GM21526 (cell line): ENCODE results near the gene EED.
"Not testable (repeated sequence)": the region's sequence is repeated elsewhere in the genome, so short reads cannot be mapped to it uniquely, and the experiment has no call there.

Experiments used
- ATAC-seq: cut with Tn5 transposase; IDR thresholded peaks from one replicate; pipeline ENCODE4 v1.9.1; 2021; ENCODE audit warnings: moderate library complexity; ENCODE audit not compliant: unreplicated experiment, low FRiP score

EED gene

DNA sequence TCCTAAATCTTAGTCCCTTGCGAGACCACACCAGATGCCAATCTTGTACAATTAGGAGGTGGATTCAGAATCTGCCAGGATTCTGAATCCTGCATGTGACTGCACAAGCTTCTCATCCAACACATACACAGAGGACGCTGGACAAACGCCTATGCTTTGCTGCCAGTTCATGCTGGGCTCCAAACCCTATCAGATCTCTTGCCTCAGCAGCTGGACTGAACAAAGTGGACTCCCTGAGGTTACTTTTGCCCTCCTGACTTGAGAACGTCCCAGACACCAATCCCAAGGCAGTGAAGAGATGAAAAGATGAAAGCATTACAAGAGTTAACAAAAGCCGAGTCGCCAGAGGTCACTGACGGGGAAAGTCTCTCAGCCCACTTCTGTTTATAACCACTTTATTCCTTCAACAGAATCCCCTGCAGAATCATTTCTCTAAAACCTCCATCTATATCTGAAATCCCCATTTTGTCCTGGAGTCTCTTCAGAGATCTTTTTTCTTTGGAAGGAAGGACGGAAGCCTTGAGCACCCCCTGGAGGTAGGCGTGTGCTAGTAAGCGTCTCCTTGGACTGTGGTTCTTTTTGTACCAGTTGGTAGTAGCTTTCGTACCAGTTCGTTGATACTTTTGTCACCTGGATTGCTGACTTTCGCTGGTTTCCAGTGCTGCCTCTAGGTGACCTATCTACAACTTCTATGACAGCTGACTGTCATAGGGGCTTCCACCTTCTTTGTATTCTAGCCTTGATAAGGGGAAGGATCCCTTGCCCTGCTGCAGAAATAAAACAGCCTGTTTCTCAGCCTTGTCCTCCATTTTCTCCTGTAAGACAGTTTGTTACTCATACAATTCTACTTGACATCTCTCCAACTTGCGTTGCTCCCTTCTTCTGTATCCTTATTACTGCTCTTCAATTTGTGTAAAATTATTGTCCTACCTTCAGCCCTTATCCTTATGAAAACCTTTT lies 26.1 kb upstream of the EED start:
- peak; percentile 44 for ATAC-seq

DNA sequence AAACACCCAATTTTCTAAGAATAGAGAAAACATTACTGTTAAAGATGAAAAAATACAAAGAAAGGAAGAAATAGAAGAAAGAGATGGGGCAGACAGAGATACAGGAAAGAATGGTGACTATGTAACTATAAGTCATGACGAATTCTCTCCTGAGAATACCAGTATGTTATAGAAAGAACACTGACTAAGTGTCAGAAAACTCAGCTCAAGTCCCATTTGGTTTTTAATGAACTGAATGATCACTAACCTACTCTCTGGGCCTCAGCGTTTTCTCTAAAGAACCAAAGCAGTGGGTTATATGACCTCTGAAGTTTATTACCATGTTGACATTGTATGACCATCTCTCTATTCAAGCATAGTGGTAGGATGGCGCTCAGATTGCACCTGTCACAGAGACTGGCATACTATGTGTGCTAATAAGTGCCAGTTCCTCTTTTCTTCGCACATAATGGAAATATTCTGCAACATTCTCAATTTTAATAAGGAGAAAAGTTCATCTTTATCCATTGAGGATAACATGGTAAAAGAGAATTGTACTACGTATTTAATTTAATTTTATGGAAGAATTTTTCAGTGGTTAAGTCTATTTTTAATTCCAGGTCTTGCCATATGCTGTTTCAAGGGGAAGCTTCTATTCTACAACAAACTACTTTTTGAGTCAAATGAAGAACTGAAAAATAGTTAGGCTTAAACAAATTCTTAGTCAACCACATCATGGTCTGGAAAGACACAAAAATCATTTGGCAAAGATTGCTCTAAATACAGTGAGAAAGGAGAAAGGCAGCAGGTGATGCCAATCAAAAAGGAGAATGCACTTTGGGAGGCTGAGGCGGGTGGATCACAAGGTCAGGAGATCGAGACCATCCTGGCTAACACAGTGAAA lies 25.0 kb upstream of the EED start:
- ATAC-seq, result peak; percentile 69

DNA sequence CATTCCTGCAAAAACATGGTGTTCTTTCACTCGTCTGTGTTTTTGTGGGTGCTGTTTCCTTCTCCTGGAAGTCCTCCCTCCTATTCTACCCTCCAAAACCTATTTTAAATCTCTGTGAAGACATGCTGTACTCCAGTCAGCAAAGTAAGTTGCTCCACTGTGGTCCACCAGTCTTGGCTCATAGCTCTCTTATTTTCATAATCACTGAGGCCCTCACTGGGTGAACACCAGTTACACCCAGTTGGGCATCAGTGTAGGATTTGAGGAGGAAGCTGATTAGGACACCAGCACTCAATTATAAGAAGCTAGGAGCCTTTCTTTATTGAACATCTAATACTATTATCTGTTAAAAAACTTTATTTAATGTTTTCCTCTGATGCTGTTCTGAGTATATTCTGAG lies 23.9 kb upstream of the EED start:
- ATAC-seq, result no peak

DNA sequence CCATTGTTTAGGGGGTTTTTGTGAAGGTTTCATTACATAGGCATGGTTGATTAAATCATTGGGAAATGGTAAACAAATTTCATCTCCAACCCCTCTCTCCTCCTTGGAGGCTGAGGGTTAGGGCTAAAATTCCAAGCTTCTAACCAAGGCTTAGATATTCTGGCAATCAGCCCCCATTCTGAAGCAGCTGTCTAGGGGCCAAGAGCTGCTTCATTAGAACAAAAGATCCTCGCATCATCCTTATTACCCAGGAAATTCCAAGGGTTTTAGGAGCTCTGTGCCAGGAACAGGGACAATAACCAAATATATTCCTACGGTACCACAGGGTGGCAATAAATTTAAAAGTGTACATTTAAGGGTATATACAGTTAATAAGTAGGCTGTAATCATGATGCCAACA lies 22.5 kb upstream of the EED start:
- no peak for ATAC-seq

DNA sequence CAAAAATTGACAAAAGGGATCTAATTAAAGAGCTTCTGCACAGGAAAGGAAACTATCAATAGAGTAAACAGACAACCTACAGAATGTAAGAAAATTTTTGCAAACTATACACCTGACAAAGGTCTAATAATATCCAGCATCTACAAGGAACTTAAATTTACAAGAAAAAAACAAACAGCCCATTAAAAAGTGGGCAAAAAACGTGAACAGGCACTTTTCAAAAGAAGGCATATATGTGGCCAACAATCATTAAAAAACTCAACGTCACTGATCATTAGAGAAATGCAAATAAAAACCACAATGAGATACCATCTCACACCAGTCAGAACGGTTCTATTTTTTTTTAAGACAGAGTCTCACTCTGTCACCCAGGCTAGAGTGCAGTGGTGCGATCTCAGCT lies 20.0 kb upstream of the EED start:
- ATAC-seq, result not testable (repeated sequence)

DNA sequence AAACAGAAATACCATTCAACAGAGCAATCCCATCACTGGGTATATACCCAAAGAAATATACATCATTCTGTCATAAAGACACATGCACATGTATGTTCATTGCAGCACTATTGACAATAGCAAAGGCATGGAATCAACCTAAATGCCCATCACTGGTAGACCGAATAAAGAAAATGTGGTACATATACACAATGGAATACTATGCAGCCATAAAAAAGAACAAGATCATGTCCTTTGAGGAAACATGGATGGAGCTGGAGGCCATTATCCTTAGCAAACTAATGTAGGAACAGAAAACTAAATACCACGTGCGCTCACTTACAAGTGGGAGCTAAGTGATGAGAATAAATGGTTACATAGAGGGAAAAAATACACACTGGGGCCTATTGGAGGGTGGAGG lies 19.2 kb upstream of the EED start:
- not testable (repeated sequence) for ATAC-seq

DNA sequence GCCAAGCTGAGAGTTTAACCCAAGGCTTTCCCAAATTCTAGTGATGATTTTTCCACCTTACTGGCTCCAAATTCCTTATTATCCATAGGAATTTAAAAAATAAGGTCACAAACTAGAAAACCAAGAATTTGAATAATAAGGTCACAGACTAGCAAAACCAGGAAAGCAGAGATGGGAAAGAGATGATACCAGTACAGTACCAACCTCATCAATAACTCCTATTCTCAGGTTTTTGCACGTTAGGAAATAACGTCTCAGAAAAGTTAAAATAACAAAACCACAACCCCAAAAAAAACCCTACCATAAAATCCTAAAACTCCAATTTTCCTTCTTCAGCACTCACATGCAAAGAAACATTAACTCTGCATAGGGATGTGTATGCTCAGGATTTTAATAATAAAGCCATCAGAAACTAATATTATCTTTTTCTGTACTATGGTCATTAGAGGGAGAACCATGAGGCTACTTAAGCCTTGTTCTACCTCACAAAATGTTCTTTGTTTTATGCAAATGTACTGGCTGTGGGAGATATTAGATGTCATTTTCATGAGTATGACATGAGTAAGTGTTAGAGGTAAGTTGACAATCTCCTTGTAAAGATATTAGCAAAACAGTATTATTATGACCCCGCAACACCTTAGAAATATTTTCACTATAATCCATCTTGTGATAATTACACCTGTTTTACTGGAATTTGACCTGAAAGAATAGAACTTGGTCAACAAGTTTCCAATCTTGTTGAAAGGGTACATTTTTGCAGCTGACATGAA lies 16.1 kb upstream of the EED start:
- ATAC-seq, result no peak

DNA sequence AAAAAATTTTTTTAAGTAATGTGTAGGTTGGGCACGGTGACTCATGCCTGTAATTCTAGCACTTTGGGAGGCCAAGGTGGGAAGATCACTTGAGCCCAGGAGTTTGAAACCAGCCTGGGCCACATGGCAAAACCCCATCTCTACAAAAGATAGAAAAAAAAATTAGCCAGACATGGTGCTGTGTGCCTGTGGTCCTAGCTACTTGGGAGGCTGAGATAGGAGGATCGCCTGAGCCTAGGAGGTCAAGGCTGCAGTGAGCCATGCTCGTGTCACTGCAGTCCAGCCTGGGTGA lies 15.6 kb upstream of the EED start:
- ATAC-seq, result not testable (repeated sequence)

DNA sequence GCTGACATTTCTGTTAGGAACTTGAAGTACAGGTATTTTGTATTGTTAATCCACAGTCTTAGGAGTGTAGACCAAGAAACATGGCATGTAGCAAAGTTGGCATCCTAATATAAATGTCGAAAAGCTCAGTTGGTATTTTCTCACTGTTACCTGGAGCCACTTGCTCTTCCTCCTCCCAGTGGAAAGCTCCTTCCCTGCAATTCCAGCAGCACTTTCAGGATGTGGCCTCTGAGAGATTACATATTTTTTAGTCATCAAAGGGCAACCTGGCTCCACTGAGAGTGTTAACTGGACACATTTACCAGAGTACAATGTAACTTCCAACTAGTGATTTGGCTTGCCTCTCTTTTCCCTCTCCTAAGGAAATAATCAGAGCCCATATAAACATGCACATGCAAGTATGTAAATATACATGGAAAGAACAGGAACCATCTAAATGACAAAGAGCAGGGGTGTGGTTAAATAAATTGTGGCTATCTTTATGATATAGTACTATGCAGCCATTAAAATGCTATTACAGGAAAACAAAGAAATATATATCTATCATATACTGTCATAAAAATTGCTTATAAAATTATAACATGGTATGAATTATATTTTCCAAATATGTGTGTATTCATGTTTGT lies 14.3 kb upstream of the EED start:
- ATAC-seq, result no peak

DNA sequence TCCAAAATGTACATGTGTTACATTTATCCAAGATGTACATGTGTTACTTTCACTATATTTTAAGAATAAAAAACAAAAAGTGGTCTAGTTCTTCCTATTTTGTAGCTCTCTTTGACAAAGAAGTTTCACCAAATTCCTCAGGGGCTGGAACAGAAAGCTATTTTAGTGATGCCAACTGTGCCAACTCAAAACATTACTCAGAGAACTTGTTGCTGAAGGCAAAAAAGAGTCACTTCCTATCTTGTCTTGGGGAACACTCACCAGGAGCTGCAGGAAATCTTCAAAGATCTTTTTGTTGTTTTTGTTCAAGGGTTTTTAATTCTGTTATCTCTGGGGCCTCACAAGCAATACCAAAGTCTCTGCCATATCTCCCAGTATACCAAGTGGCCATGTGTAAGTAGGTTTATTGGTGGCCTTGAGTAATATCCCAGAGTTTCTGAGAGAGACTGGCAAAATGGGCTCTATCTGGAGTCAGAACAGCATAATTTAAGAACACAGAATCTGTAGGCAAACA lies 13.6 kb upstream of the EED start:
- ATAC-seq, result no peak

DNA sequence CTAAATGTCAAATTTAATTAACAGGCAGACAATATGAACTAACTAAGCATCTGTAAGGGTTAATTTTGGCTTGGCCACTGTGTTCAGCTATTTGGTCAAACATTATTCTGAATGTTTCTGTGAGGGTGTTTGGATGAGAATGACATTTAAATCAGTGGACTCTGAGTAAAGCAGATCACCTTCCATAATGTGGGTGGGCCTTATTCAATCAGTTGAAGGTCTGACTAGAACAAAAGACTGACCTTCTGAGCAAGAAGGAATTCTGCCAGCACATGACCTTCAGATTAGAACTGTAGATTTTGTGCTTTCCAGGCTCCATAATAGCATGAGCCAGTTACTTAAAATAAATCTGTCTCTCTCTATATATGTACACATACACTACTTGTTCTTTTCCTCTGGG lies 12.0 kb upstream of the EED start:
- no peak for ATAC-seq

DNA sequence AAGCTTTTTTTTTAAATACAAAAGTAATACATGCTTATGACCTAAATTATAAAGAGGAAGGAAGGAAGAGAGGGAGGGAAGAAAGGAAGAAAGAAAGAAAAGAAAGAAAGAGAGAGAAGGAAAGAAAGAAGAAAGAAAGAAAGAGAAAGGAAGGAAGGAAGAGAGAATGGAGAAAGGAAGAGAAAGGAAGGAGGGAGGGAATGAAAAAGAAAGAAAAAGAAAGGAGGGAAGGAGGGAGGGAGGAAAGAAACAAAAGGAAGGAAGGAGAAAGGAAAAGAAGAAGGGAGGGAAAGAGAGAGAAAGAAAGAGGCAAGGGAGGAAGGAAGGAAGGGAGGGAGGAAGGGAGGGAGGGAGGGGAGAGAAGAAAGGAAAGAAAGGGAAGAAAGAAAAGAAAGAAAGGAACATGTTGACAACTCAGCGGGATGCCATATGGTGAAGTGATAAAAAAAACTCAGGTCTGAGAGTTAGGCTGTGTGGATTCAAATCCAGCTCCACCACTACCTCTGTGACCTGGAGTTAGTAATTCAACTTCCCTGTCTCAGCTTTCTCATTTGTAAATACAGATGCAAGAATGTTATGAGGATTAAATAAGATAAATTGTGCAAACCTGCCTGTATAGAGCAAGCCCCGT lies 9.6 kb upstream of the EED start:
- ATAC-seq, result no peak

DNA sequence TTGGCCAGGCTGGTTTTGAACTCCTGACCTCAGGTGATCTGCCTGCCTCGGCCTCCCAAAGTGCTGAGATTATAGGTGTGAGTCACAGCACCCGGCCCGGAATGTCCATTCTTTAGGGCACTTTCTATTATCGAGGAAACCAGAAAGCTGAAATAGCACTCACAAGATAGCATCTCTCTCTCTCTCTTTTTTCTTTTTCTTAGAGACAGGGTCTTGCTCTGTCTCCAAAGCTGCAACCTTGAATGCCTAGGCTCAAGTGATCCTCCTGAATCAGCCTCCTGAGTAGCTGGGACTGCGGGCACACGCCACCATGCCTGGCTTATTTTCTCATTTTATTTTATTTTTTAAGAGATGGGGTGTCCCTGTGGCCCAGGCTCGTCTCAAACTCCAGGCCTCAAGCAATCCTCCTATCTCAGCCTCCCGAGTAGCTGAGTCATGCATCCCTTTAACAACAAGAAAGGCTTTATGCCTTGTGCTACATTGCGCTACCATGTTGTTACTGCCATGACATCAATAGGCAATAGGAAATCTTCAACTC lies 7.2 kb upstream of the EED start:
- no peak for ATAC-seq

DNA sequence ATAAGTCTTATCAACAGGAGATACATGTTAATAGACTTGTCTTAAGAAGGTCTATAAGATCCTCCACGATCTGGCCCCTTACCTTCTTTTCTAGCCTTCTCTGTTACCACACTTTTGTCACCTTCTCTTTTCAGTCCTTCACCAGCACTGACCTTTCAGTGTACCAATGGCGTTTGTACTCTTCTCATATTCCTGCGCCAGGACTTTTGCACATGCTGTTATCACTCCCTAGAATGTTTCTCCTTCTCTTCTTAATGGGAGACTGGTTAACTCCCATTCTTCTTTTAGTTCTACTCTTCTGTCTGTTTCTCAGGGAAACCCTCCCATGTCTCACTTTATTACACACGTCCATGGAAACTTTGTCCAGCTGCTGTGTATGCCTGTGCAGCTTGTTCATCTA lies 4.4 kb upstream of the EED start:
- no peak for ATAC-seq

DNA sequence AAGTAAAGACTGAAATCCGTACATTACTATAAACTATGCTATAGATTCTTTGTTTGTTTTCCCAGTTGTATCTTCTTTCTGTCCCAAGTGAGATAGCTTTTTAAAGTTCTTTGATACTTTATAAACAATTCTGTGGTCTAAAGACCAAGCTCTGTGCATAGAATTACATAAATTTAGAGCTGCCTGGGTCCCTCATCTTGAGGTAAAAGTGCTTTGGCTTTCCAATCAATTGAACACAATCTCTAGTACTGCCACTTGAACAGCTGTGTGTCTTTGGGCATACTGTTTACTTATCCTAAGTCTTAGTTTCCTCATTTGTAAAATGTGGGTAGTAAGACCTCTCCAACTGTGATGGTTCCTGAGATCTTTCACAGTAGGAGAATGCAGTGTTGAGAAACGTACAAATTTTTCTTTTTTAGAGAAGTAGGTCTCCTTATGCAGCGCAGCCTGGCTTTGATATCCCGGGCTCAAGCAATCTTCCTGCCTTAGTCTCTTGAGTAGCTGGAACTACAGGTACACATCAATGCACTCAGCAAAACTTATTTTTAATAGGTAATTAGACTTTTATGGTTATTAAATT lies 2.5 kb upstream of the EED start:
- ATAC-seq, result no peak

DNA sequence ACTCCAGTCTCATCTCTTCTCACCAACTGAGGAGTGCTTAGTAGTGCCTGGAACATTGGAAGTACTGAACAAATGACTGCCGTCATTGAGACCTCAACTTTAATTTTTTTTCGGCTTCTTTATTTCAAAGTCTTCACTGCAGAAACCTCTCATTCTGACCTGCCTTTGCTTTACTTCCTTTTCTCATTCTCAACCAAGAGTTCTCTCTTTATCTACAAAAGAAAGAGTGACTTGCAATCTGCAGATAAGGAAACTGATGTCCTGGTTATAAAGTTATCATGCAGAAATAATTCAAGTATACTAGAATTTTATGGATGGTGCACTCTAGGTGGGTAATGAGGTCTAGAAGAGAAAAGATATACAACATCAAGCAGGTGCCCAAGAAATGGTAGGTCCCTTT lies 1.2 kb upstream of the EED start:
- ATAC-seq, result no peak

DNA sequence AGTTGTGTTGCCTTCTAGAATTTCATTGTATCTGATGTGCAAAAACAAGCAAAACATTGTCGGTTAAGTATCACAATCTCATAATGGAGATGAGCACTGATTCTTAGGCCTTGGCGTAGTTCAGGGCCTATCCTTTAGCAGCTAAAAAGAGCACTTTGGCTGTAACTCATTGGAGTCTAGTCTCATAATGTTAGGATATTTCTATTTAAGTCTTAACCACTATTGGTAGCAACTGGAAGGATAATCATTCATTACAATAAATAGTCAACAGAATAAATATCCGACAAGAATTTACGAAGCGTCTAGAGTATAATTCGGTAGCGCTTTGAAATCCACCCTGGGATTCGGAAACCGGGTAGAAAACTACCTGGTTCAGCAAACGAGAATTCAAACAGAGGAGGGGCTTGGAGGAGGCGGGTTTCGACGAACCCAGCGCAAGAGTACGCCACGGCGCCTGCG lies 461 bp upstream of the EED start:
- peak; percentile 71 for ATAC-seq

DNA sequence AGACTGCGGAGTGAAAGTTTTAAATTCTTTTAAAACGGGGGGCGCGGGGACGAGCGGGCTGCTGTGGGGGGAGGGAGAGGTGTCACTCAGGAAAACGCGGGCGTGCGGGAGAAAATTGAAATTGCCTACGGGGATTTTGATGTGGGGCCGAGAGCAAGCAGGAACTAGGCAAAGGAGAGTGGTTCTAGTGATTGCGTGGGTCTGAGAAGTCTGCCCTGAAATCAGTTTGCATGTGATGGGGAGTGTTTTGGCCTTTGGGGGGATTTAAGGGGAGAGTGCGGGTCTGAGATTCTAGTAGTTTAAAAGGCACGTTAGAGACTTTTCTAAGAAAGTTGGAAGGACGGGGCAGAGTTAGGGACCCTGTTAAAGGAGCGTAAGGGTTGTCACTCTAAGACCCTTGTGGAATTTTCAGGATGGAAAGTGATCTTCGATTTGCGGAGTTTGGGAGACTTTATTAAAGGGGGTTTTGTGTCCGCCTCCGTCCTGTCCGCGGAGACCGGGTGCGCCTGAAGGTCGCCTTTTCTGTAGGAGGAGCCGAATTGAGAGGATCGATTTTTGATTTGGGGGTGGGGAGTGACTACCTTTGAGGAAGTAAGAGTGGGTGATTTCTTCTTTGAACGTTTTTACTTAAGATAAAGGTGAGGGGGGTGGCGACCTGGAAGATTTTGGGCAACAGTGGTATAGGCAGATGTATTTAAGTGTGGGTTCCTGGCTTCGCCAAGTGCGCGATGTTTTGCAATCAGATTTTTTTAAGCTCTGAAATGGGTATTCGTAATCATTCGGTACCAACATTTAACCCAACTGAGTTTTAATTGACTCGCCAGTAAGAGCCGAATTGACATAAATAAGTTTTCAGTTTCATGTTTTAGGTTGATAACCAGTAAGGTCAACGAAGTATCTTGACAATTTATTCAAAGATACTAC lies 1.1 kb downstream of the EED start:
- ATAC-seq, result no peak
